Colonic mucosa (tissue), 4 donors: ENCODE results near the gene APOLD1. TPM values are rescaled to one million over a fixed set of nuclear protein-coding genes. Genes with fewer than 3 reads are reported as not detected.

ENCODE experiments used
- DNase-seq: peaks from one replicate; pipeline ENCODE4 v3.0.0-alpha.2; 2020
- H3K27ac ChIP-seq: fragments of 200-600 bp; one replicate; pipeline ENCODE4 v1.8.0; 2021
- H3K27me3 ChIP-seq: fragments of 200-600 bp; one replicate; pipeline ENCODE4 v1.8.0; 2021
- H3K36me3 ChIP-seq: fragments of 200-600 bp; one replicate; pipeline ENCODE4 v1.8.0; 2021
- H3K4me1 ChIP-seq: fragments of 200-600 bp; one replicate; pipeline ENCODE4 v1.8.0; 2021; ENCODE audit warnings: mild to moderate bottlenecking
- H3K4me3 ChIP-seq: fragments of 200-600 bp; one replicate; pipeline ENCODE4 v1.8.0; 2021
- H3K9ac ChIP-seq, 2 donors: one replicate each; pipeline ENCODE4 v1.7.0; 2013; ENCODE audit warnings: control low read depth in 2 of 2, low read depth in 2 of 2, low read length in 2 of 2
- H3K9me3 ChIP-seq: fragments of 200-600 bp; one replicate; pipeline ENCODE4 v1.8.0; 2021
- CTCF ChIP-seq: fragments of 200-600 bp; IDR thresholded peaks from one replicate; pipeline ENCODE4 v1.8.0; 2022; ENCODE audit warnings: antibody characterized with exemption, mild to moderate bottlenecking
- intact Hi-C: fragments of 100-400 bp; cut with DNase I; formaldehyde crosslinking; loops from one replicate; pipeline ENCODE4 v1.14.1; 2022
- total RNA-seq, 2 donors: library from RNA; stranded (reverse); fragmentation: NEBNext Ultra II Directional in 1 of 2; extraction: Animal tissue kit (Norgen Biotek cat#: 25700) in 1 of 2; gene quantifications; one replicate each; pipeline ENCODE4 v1.2.1, GENCODE V29; 2021
- donor health status: healthy.
- donor health status: DM: no; HTN: no; CAD: no.
- donor health status: DM: no; HTN: no; CAD: no.

APOLD1 gene
- total RNA-seq, 2 donors from 2014 or later, result 2.6 to 5.4 TPM

GRCh38 chr12:12811343-12811742 is 25.9 kb downstream of the APOLD1 start:
- Histone ChIP-seq H3K9me3 (no peaks in the 10 kb centered on the region), H3K4me1 (peaks cover 15% of the 10 kb centered on the region), H3K27ac (no peak overlapping the region), H3K4me3 (no peak overlapping the region), H3K27me3 (no peaks in the 10 kb centered on the region), H3K9ac (no peak overlapping the region), H3K36me3 (no peaks in the 10 kb centered on the region)
- no peak for DNase-seq
- intact Hi-C loops, result no loop called here
- no peak for TF ChIP-seq CTCF

GRCh38 chr12:12812174-12812573 is 26.7 kb downstream of the APOLD1 start:
- intact Hi-C loops, result no loop called here
- Histone ChIP-seq H3K27ac (no peak overlapping the region), H3K36me3 (no peaks in the 10 kb centered on the region), H3K4me3 (no peak overlapping the region), H3K9me3 (no peaks in the 10 kb centered on the region), H3K9ac (no peak overlapping the region), H3K27me3 (no peaks in the 10 kb centered on the region), H3K4me1 (peaks cover 19% of the 10 kb centered on the region)
- TF ChIP-seq CTCF, result no peak
- no peak for DNase-seq

GRCh38 chr12:12812618-12813119 is 27.2 kb downstream of the APOLD1 start:
- no peak for TF ChIP-seq CTCF
- Histone ChIP-seq H3K36me3 (no peaks in the 10 kb centered on the region), H3K4me1 (peaks cover 15% of the 10 kb centered on the region), H3K4me3 (no peak overlapping the region), H3K9ac (peak overlapping the region in 1 of 2 donors; percentile 98), H3K27ac (no peak overlapping the region), H3K9me3 (no peaks in the 10 kb centered on the region), H3K27me3 (no peaks in the 10 kb centered on the region)
- intact Hi-C loops, result no loop called here
- DNase-seq, result no peak

GRCh38 chr12:12813120-12814101 is 28.0 kb downstream of the APOLD1 start, which contains the start of gene DDX47:
Gene DDX47, plus strand, starts transcription at chr12:12813346. Its CDS starts 22 bp downstream, at chr12:12813368.
- H3K27me3 ChIP-seq, result no peaks in the 10 kb centered on the region
- no peaks in the 10 kb centered on the region for H3K9me3 ChIP-seq
- H3K4me3 ChIP-seq, result peak within 1 kb of the TSS; percentile 58
- peak within 1 kb of the TSS; percentile 83 to 98 for H3K9ac ChIP-seq
- intact Hi-C loops, result no loop called here
- peak; percentile 99 for DNase-seq
- H3K4me1 ChIP-seq, result peaks cover 15% of the 10 kb centered on the region
- peak; percentile 98 for TF ChIP-seq CTCF
- no peaks in the 10 kb centered on the region for H3K36me3 ChIP-seq
- H3K27ac ChIP-seq, result no peak within 1 kb of the TSS

- intact Hi-C loops, result no loop called here
Observed at GRCh38 chr12:12817616-12818015, 32.2 kb downstream of the APOLD1 start.

More at GRCh38 chr12:12817616-12818015, 32.2 kb downstream of the APOLD1 start:
- H3K4me3 ChIP-seq, result no peak overlapping the region
- no peaks in the 10 kb centered on the region for H3K36me3 ChIP-seq
- no peaks in the 10 kb centered on the region for H3K27me3 ChIP-seq
- no peaks in the 10 kb centered on the region for H3K9me3 ChIP-seq
- peaks cover 20% of the 10 kb centered on the region for H3K4me1 ChIP-seq
- H3K9ac ChIP-seq, result no peak overlapping the region
- DNase-seq, result no peak
- H3K27ac ChIP-seq, result no peak overlapping the region
- no peak for TF ChIP-seq CTCF
